Smooth muscle cell of the brain vasculature (primary cell): Measurements from ENCODE around the gene DDX56.
A peak's percentile ranks its signal among the peaks of the same experiment; 100 is the strongest.

Experiments used
- DNase-seq: peaks from one replicate; pipeline ENCODE4 v3.0.0-alpha.2; 2012; ENCODE audit warnings: low read depth, low spot score

Gene DDX56

DNA sequence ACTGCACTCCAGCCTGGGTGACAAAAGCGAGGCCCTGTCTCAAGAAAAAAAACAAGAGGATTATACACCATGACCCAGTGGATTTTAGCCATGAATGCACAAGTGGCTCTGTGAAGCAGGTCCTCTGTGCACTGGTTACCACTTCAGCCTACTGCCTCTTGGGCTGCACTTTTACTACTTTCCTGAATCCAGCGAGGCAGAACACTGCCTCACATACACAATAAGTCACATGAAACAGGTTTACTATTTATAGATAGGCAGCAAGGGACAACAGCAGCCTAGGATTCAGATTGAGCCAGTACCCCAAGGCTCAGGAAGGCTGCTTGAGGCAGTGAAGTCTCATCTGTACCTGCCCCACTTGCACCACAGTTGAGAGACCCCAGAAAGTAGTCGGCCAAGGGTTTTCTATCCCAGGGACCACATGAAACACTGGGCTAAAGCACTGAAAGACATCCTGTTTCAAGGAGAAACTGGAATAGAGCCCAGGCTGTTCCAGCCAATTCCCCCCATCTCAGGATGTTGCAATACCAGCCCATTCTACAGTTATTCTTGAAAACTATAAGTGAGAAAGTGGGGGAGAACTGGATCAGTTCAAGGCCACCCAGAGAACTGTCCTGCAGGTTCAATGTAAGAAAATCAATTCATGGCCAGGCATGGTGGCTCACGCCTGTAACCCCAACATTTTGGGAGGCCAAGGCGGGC, 22.4 kb upstream of the DDX56 start:
- no peak for DNase-seq

- no peak for DNase-seq
These were observed 17.2 kb upstream of the DDX56 start for GRCh38 chr7:44590910-44591309.

DNA sequence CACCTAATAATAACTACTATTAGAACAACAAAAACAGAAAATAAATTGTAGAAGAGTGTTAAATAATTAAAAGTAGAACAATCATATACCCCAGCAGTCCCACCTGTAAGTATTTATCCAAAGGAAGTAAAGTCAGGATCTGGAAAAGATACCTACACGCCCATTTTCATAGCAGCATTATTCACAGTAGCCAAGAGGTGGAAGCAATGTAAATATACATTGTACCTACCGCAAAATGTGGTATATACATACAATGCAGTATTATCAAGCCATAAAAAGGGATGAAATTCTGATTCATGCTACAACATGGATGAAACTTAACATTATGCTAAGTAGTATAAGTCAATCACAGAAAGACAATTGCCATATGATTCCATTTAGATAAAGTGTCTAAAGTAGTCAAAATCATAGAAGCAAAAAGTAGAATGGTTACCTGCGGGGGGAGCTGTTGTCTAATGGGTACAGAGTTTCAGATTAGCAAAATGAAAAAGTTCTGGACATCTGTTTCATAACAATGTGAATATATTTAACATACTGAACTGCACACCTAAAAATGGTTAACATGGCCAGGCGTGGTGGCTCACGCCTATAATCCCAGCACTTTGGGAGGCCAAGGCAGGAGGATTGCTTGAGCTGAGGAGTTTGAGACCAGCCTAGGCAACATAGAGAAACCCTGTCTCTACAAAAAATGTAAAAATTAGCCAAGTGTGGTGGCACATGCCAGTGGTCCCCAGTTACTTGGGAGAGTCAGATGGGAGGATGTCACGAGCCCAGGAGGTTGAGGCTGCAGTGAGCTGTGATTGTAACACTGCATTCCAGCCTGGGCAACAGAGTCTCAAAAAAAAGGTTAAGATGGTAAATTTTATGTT, 14.4 kb upstream of the DDX56 start:
- no peak for DNase-seq

DNA sequence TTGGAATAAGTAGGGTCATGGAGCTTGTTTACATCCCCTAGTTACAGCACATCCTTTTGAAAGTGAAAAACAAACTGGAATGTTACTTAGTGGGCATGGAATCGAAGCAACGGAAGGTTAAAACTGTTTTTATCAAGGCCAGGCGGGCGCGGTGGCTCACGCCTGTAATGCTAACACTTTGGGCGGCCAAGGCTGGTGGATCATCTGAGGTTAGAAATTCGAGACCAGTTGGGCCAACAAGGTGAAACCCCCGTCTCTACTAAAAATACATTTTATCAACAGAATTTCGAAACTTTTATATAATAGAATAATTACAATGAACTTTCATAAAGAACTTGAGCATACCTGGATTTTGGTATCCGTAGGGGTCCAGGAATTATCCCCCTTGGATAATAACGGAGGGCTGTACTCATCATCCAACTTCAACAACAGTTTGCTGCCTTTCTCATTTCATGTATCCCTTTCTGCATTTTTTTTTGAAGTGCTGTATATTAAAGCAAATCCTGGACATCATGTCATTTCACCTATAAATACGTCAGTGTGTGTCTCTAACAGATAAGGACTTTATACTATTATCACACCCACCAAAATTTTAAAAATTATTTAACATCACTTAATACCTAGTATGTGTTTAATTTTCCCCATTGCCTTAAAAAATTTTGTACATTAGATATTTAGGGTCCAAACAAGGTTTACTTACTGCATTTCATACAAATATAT, 9.6 kb upstream of the DDX56 start:
- no peak for DNase-seq

DNA sequence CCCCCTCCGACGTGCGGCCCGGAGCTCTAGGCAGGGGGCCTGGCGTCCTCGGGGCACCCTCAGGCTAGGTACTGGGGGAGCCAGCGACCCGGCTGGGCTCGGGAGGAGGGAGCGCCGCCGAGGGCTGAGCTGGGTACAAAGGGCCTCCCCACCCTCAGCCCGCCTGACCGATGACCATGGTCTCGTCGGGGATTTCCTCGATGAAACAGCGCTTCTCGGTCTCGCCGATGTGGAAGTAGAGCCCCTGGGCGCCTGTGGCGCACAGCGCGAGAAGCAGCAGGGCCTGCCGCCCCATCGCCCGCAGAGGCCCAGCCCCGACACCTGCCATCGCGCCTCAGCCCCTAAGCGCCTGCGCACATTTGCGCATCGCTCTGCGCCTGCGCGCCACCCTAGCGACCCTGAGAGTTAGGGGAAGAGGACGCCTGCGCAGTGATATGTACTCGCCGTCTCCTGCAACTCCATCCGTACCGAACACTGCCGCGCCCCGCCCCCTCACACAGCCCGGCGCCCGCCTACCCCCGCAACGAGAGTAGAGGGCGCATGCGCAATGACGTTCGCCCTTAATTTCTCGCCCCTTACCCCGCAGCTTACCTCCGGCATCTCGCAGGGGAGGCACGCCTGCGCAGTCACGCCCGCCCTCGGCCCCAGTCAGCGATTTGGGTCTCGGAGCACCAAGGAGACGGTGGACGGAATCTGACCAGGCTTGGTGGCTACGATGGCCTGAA, 8.3 kb upstream of the DDX56 start, which contains the start of gene TMED4:
TMED4 (minus strand) TSS at position 353 of the 725 bp plus-strand sequence; CDS start at position 328, 25 bp downstream.
- peak; percentile 96 for DNase-seq

DNA sequence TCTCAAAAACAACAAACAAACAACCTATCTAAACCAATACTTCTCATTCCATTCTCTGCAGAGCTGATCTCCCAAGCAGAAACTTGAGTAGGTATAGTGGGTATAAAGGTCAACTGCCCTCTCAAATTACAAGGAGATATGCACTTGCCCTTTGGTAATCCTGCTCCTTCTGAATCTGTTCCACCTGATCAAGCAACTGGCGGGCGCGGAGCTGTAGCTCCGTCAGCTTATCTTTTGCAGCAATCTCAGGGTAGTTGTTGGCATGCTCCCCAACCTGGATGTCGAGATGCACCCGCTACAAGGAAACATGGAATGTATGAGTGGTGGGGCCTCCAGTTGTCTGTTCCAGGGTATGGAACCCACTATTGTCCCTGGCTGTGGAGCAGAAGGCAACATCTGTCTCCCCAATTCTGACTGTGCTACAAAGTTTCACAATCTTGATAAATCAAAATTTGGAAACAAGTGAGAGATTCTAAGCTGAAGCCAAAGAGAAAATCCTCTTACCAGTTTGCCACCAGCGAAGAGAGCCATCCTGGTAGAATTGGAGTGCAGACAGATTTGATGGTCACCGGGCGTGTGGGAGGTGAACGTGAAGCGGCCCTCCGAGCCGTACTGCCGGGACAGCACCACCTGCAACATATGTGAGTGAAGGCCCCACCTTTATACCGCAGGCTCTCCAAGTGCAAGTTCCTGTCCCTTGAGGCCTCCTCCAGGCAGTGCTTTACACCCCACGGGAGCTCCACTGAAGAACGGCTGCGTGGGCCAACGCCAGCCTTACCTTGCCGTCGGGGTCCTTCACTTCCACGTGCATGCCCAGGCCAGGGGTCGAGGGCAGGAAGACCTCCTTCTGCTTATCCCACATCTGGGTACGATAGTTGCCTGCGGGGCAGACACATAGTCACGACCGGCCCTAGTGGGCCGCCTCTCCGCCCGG, 7.5 kb upstream of the DDX56 start:
- no peak for DNase-seq

DNA sequence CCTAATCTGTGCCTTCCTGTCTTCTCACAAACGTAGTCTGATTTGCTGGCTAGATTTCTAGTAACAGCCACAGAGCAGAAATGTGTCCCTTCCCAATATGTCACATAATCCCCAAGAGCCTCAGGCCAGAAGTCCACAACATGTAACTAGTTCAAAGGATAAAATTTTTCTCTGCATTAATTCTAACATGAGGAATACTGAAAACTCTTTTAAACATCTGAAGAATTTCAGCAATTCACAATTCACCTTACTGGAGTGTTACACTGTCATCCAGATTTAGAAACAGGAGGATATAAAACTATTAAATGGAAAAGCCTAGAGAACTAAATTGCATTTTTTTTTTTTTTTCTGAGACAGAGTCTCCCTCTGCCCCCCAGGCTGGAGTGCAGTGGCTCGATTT, 2.5 kb upstream of the DDX56 start:
- DNase-seq: no peak

- no peak for DNase-seq
These were observed 1.3 kb upstream of the DDX56 start for GRCh38 chr7:44575054-44575453.

DNA sequence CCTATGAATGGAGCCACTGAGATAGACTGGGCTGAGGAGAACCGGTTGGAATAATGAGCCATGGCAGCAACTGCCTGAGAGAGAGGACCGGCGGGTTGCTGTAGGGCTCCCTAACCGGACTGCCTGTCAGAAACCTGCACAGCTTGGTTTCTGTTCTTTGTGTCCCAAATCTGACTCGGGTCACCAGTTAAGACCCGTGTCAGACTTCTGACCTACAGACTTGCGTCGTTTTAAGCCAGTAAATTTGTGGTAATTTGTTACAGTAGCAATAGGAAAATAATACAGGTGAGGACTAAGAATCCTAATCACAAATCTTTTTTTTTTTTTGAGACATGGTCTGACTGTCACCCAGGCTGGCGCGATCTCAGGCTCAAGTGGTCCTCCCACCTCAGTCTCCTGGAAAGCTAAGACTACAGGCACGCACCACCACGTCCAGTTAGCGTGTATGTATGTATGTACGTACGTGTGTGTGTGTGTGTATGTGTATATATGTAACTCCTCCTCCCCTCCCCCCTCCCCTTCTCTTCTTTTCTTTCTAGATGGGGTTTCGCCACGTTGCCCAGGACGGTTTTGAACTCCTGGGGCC, 672 bp upstream of the DDX56 start:
- DNase-seq: no peak

- no peak for DNase-seq
These were observed 937 bp downstream of the DDX56 start for GRCh38 chr7:44572771-44573170.

- no peak for DNase-seq
These were observed 3.7 kb downstream of the DDX56 start for GRCh38 chr7:44569959-44570358.

GRCh38 chr7:44568771-44569560, 4.7 kb downstream of the DDX56 start:
- no peak for DNase-seq

DNA sequence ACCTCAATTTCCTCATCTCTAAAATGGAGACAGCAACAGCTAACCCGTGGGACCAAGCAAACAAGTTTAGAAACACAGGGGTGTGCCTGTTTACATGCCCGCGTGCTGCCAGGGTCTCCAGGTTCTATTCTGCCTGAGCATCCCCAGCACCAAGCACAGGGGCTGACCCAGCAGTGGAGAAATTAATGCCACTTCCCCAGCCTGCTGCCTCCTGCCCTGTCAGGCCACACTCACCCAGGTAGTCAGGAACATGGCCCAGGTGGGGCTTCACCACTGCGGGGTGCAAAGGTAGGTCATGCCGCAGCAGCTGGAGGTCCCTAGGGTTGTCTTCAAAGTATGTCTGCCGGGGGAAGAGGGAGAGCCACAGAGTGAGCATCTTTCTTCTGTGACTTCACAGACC, 5.8 kb downstream of the DDX56 start:
- no peak for DNase-seq

- DNase-seq: no peak
These were observed 7.0 kb downstream of the DDX56 start for GRCh38 chr7:44566680-44567079.

GRCh38 chr7:44565795-44566559, 7.7 kb downstream of the DDX56 start:
- DNase-seq: no peak

DNA sequence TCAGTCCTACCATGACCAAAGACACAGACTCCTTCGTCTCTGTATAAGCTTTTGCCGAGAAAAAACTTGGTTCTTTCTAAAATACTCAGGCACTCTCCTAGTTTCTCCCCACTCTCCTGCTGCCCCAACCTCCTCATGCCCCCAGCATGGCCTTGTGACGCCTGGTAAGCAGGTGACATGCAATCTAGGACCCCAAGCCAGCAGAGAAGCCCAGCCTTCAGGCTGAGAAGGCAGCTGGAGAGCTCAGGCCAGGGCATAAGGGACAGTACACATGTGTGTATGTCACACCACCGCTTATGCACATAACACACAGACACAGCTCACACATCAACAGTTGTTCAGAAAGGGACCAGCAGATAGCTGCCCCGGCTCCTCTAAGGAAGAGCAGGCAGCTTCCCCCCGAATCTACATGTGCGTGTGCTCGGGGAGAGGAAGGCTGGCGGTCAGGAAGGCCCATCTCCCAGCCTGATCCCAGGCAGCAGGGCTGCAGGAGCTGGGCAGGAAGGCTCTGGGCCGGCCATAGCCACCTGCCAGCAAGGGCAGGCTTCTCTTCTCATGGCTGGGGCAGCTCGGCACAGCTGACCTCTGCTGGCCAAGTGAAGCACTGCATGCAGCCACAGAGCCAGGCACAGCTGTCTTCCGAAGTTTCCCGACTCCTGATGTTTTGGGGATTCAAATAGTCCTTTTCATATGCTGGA, 8.5 kb downstream of the DDX56 start:
- no peak for DNase-seq

GRCh38 chr7:44564606-44565005, 9.1 kb downstream of the DDX56 start:
- no peak for DNase-seq

- no peak for DNase-seq
These were observed 10.5 kb downstream of the DDX56 start for GRCh38 chr7:44563171-44563679.
